Measurements from ENCODE around the gene PEF1. TPM values are rescaled to one million over a fixed set of nuclear protein-coding genes. Genes with fewer than 3 reads are reported as not detected.

Gene PEF1
- total RNA-seq, 2 donors from 2014 or later, result 51.4 to 59.1 TPM

GRCh38 chr1:31642897-31643296 lies 1.8 kb downstream of the PEF1 start:
- 93% methylated on average over 3 of the region's 3 CpGs; no CpG with 5 or more reads in 1 of the 2 experiments for WGBS, 2 experiments (ENCODE audit: insufficient coverage in 1 of 2, insufficient read length in 1 of 2)
- peak overlapping the region; percentile 87 for H3K4me3 ChIP-seq (ENCODE audit: low read length)
- Mint-ChIP-seq H3K27ac (no peak overlapping the region), H3K27me3 (ENCODE audit: insufficient read depth) (no peaks in the 10 kb centered on the region), H3K4me3 (no peak overlapping the region), H3K9me3 (no peaks in the 10 kb centered on the region), H3K4me1 (peaks cover 29% of the 10 kb centered on the region), H3K36me3 (ENCODE audit: low read depth) (no peaks in the 10 kb centered on the region)
- no peaks in the 10 kb centered on the region for H3K27me3 ChIP-seq (ENCODE audit: control insufficient read depth, insufficient read depth, low read length, poor library complexity, severe bottlenecking)
- no peaks in the 10 kb centered on the region for H3K9me3 ChIP-seq (ENCODE audit: control insufficient read depth, low read length)
- no peak overlapping the region for H3K27ac ChIP-seq (ENCODE audit: low read depth, low read length)
- DNase-seq, result no peak
- H3K36me3 ChIP-seq (ENCODE audit: control insufficient read depth, insufficient read depth, low read length), result no peaks in the 10 kb centered on the region
- no peak overlapping the region for H3K9ac ChIP-seq (ENCODE audit: extremely low read depth, low read length, poor library complexity, severe bottlenecking)
- TF ChIP-seq, protein P1, sequence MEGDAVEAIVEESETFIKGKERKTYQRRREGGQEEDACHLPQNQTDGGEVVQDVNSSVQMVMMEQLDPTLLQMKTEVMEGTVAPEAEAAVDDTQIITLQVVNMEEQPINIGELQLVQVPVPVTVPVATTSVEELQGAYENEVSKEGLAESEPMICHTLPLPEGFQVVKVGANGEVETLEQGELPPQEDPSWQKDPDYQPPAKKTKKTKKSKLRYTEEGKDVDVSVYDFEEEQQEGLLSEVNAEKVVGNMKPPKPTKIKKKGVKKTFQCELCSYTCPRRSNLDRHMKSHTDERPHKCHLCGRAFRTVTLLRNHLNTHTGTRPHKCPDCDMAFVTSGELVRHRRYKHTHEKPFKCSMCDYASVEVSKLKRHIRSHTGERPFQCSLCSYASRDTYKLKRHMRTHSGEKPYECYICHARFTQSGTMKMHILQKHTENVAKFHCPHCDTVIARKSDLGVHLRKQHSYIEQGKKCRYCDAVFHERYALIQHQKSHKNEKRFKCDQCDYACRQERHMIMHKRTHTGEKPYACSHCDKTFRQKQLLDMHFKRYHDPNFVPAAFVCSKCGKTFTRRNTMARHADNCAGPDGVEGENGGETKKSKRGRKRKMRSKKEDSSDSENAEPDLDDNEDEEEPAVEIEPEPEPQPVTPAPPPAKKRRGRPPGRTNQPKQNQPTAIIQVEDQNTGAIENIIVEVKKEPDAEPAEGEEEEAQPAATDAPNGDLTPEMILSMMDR (conservative IDR thresholded peaks at IDR 0.05), result no peak
- peaks cover 3% of the 10 kb centered on the region for H3K4me1 ChIP-seq (ENCODE audit: control insufficient read depth, insufficient read depth, low read length)

DNA sequence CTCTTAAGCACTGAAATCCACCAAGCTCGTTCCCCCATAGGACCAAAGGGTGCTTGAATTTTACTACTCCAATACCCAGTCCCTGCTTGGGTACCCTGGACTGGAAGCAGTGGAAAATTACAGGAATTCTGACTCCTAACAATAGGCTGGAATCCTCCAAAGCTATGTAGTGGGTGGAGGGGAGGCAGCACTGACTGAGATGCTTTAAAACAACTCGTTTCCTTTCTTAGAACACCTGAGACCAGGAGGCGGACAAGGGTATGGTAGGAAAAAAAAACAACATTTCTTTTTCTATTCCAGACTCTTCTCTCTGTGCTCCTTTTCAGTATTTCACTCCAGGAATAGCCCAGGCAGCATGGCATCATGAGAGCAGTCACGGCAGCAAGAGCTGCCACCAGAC lies 2.3 kb downstream of the PEF1 start:
- Histone ChIP-seq H3K4me1 (ENCODE audit: control insufficient read depth, insufficient read depth, low read length) (peaks cover 3% of the 10 kb centered on the region), H3K4me3 (ENCODE audit: low read length) (peak overlapping the region; percentile 87), H3K9me3 (ENCODE audit: control insufficient read depth, low read length) (no peaks in the 10 kb centered on the region), H3K36me3 (ENCODE audit: control insufficient read depth, insufficient read depth, low read length) (no peaks in the 10 kb centered on the region), H3K27ac (ENCODE audit: low read depth, low read length) (no peak overlapping the region), H3K27me3 (ENCODE audit: control insufficient read depth, insufficient read depth, low read length, poor library complexity, severe bottlenecking) (no peaks in the 10 kb centered on the region), H3K9ac (ENCODE audit: extremely low read depth, low read length, poor library complexity, severe bottlenecking) (no peak overlapping the region)
- 89% methylated on average over 3 to 4 of the region's 4 CpGs for whole genome bisulfite sequencing, 2 experiments (ENCODE audit: insufficient coverage in 1 of 2, insufficient read length in 1 of 2)
- Mint-ChIP-seq H3K4me1 (peaks cover 29% of the 10 kb centered on the region), H3K27ac (no peak overlapping the region), H3K36me3 (ENCODE audit: low read depth) (no peaks in the 10 kb centered on the region), H3K27me3 (ENCODE audit: insufficient read depth) (no peaks in the 10 kb centered on the region), H3K9me3 (no peaks in the 10 kb centered on the region), H3K4me3 (no peak overlapping the region)
- TF ChIP-seq, protein P1 (conservative IDR thresholded peaks at IDR 0.05), result no peak
- no peak for DNase-seq

GRCh38 chr1:31640964-31641363 lies 3.7 kb downstream of the PEF1 start:
- Histone ChIP-seq H3K4me3 (ENCODE audit: low read length) (no peak overlapping the region), H3K27ac (ENCODE audit: low read depth, low read length) (no peak overlapping the region), H3K9me3 (ENCODE audit: control insufficient read depth, low read length) (no peaks in the 10 kb centered on the region), H3K4me1 (ENCODE audit: control insufficient read depth, insufficient read depth, low read length) (peaks cover 6% of the 10 kb centered on the region), H3K36me3 (ENCODE audit: control insufficient read depth, insufficient read depth, low read length) (no peaks in the 10 kb centered on the region), H3K9ac (ENCODE audit: extremely low read depth, low read length, poor library complexity, severe bottlenecking) (no peak overlapping the region), H3K27me3 (ENCODE audit: control insufficient read depth, insufficient read depth, low read length, poor library complexity, severe bottlenecking) (no peaks in the 10 kb centered on the region)
- Mint-ChIP-seq H3K27me3 (ENCODE audit: insufficient read depth) (no peaks in the 10 kb centered on the region), H3K4me1 (peaks cover 23% of the 10 kb centered on the region), H3K27ac (no peak overlapping the region), H3K9me3 (no peaks in the 10 kb centered on the region), H3K36me3 (ENCODE audit: low read depth) (no peaks in the 10 kb centered on the region), H3K4me3 (no peak overlapping the region)
- 91% methylated on average over 3 to 4 of the region's 4 CpGs for WGBS, 2 experiments (ENCODE audit: insufficient coverage in 1 of 2, insufficient read length in 1 of 2)
- DNase-seq, result no peak
- TF ChIP-seq, protein P1 (conservative IDR thresholded peaks at IDR 0.05), result no peak

All from endodermal cell (in vitro differentiated cells).